Fibroblast of lung (primary cell): Measurements from ENCODE around the gene GALNT8.

Source experiments
- EZH2 ChIP-seq: IDR thresholded peaks from 2 replicates; pipeline ENCODE4 v1.5.1; 2012; ENCODE audit warnings: low read length, control low read depth, mild to moderate bottlenecking; ENCODE audit errors: missing control alignments
- TF ChIP-seq, protein P1 (sequence below), 2 donors: IDR thresholded peaks in 1 of 2; conservative IDR thresholded peaks in 1 of 2; 1 replicate in 1 of 2; 2 replicates in 1 of 2; pipeline ENCODE4 v1.5.1; 2011 to 2012; ENCODE audit warnings: low read length in 2 of 2, control low read depth in 1 of 2, inconsistent platforms in 1 of 2, low read depth in 1 of 2, mild to moderate bottlenecking in 1 of 2

GRCh38 chr12:4784404-4785054 lies 64.3 kb downstream of the GALNT8 start:
- TF ChIP-seq, protein P1, sequence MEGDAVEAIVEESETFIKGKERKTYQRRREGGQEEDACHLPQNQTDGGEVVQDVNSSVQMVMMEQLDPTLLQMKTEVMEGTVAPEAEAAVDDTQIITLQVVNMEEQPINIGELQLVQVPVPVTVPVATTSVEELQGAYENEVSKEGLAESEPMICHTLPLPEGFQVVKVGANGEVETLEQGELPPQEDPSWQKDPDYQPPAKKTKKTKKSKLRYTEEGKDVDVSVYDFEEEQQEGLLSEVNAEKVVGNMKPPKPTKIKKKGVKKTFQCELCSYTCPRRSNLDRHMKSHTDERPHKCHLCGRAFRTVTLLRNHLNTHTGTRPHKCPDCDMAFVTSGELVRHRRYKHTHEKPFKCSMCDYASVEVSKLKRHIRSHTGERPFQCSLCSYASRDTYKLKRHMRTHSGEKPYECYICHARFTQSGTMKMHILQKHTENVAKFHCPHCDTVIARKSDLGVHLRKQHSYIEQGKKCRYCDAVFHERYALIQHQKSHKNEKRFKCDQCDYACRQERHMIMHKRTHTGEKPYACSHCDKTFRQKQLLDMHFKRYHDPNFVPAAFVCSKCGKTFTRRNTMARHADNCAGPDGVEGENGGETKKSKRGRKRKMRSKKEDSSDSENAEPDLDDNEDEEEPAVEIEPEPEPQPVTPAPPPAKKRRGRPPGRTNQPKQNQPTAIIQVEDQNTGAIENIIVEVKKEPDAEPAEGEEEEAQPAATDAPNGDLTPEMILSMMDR (conservative IDR thresholded peaks at IDR 0.05 in 1 of 2, IDR thresholded peaks at IDR 0.05 in 1 of 2; ENCODE audit: low read depth in 1 of 2, low read length in 2 of 2) = no peak
- TF ChIP-seq EZH2 = no peak
